T-helper 22 cell (primary cell): ENCODE results near the gene CRYBA2.
A peak's percentile ranks its signal among the peaks of the same experiment; 100 is the strongest.

Experiments
- DNase-seq: peaks from one replicate; pipeline ENCODE4 v3.0.0-alpha.2; 2020; ENCODE audit warnings: low read depth

The CRYBA2 gene

DNA sequence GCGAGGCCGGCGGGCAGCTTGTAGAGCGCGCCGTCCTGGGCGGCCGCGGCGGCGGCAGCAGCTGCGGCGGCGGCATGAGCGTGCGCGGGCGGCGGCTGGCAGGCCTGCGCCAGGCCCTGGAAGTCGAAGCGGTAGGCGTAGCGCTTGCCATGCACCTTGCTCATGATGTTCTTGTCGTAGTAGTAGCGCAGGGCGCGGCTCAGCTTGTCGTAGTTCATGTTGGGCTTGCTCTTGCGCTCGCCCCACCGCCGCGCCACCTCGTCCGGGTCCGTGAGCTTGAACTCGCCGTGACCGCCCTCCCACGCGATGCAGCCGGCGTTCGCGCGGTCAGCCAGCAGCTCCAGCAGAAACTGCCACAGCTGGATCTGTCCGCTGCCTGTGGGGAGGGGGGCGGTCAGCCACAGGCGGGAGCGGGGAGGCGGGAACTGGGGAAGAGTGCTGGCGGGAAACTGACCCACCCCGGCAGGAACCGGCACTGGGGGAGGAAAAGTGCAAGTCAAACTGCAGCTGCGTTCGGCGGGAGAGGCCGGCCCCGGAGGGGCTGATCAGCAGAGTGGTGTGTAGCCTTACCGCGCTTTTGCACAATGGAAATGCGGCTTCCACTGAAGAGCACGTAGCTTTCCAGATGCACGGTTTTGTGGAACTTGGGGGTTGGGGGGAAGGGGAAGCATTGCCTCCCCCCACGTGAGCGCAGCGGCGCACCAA is 11.2 kb downstream of the CRYBA2 start:
- no peak for DNase-seq

DNA sequence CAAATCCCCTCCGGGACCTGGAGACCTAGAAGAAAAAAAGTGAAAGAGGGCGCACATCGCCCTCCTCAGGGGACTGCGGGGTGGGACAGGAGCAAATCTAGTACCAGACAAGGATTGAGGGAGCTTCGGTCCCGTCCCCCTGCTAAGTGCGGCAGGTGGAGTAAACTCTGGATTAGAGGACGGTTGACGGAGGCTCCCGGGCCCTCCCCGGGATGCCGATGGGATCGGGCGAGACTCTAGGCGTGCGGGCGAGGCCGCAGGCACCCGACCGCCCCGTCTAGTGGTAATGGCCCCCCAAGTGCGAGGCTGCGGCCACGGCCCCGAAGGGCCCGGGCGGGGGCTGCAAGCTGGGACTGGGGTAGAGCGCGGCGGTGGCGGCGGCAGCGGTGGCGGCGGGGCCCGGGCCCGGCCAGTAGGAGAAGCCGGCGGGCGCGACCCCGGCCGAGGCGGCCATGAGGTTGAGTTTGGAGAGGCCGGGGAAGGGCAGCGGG is 11.8 kb downstream of the CRYBA2 start:
- DNase-seq: no peak

DNA sequence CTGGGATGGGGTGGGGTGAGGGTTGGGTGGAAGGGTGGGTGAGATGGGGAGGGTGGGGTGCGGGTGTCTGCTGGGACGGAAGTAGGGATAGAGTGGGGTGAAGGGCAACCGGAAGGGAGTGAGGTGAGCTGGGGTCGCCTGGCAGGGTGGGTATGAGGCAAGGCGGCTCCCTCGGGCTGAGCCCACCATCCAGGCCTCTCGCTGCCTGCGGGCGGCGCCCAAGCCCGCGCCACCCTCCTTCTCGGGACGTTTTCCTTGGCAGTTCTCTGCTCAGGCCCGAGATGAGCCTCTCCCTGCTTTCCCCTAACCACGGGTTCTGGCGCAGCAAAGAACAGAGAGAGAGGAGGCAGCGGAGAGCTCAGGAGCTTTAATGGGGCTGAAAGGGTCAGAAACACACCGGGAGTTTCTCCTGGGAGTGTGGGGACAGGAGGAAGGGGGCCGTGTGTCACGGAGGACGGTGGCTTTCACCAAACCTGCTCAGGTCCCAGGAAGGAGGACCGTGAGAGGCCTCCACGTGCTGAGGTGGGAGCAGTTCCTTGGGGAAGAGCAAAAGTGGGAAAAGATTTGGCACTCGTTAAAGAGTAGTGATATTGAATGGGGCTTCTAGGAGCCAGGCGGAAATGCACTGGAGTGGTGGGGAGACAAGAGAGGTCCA is 12.4 kb downstream of the CRYBA2 start:
- no peak for DNase-seq

DNA sequence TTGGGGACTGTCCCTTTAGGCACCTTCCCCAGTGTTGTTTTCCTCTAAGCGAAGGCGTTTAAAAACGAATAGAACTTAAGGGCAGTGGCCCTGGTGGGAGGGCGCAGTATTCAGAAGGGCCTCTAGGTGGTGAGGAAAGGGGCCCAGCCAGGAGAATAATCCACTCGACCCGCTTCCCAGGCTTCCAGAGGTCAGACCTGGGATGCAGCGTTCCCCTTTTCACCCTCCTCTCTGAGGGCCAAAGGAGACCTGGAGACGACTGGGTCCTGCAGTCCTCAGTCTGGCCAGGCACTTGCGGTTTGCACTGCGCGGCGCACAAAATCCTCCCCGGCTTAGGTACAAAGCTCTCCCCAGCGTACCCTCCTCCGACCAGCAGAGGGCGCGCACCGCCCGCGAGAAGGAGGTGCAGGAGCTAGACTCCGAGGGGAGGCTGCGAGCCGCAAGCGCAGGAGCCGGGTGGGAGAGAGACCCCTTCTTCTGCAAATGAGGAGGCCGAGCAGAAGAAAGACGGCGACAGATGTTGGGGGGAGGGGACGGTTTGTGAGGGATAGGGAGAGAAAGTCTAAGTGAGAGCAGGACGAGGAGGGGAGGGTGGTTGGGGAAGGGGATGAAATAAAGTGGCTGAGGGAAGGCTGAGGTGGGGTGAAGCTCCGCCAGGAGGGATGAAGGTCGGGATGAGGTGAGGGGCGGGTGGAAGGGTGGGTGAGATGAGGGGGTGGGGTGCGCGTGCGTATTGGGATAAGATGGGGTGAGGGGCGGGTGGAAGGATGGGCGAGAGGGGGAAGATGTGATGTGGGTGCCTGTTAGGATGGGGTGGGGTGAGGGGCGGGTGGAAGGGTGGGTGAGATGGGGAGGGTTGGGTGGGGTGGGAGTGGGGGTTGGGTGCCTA is 13.1 kb downstream of the CRYBA2 start:
- peak; percentile 60 for DNase-seq

DNA sequence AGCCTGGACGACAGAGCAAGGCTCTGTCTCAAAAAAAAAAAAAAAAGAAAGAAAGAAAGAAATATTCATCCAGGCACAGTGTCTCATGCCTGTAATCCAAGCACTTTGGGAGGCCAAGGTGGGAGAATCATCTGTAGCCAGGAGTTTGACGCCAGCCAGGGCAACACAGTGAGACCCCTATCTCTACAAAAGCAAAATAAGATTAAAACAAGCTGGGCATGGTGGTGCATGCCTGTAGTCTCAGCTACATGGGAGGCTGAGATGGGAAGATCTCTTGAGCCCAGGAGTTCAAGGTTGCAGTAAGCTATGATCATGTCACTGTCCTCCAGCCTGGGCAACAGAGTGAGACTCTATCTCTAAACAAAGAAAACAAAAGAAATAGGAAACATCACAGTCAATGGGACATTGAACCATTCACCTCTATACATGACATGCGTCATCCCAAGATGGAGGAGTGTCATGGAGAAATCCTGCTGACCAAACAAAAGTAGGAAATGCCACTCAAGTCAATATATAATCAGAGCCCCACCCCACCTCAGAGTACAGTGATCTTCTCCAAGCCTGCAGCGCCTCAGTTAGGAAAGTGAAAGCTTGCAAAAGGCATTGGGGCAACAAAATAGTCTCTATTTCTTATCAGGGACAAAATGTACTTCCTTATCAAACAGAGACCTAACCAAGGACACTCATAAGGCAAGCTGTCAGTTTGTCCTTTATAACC is 18.0 kb downstream of the CRYBA2 start:
- DNase-seq: no peak

DNA sequence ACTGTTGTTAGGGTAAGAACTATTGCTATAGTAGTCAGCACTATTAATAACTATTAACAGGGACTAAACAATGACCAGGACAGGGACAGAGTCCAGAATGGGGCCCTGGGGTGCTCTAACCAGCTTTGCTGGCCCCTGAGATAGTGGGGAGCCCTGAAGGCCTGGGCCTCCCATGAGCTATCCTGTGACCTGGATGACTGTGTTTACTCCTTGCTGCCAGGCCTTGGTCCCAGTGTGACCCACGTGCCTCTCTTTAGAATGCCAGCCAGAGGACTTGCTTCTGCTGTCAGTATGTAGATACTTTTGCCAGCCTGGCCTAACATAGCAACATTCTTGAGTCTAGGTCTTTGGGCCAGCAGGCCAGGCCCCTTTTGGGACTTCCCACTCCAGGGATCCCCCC is 22.3 kb downstream of the CRYBA2 start:
- no peak for DNase-seq

DNA sequence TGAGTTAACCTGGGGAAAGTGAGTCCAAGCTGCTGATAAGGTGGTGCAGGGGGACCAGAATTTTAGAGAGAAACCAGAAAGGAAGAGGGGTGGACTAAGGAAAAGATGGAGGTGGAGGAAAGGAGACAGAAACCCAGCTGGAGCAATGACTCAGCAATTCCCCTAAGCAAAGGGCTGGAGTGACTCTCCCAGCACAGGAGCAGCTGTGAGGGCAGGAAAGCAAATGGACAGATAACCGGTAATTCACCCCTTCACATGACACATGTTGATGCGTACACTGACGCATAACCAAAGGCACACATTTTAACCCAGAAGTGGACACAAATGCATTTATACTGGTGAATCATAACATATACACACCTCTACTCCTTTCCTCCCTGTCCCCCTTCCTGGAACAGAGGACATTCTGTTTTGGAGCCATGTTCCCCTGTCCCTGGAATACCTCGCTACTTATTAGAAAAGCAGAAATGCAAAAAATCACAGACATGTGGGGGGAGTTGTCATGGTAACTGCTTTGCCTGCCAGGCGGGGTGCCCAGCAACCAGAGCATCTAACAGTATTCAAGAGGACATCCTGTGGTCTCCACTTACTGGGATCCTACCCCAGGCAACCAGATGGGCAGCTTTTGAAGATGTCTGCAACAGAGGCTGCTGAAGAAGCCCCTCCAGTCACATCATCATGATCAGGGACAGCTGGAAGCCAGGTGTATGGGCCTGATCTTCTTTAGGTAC is 29.0 kb downstream of the CRYBA2 start:
- DNase-seq: no peak

DNA sequence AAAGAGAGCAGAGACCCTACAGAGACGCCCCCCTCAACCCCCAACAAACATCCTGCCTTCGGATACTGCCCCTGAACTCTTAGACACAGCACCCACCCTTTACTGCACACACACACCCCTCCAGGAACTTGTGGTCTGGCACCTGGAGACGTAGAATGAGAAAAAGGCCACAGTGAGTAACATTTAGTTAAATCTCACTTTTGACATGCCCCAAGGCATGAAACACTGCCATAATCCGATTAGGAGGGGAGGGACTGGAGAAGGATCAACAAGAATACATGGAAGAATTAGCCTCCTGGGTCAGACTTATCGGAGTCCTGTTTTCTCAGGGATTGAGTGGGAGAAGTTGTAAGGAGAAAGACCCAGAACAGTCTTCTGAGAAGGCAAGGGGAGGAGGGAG is 29.6 kb downstream of the CRYBA2 start:
- DNase-seq: no peak

DNA sequence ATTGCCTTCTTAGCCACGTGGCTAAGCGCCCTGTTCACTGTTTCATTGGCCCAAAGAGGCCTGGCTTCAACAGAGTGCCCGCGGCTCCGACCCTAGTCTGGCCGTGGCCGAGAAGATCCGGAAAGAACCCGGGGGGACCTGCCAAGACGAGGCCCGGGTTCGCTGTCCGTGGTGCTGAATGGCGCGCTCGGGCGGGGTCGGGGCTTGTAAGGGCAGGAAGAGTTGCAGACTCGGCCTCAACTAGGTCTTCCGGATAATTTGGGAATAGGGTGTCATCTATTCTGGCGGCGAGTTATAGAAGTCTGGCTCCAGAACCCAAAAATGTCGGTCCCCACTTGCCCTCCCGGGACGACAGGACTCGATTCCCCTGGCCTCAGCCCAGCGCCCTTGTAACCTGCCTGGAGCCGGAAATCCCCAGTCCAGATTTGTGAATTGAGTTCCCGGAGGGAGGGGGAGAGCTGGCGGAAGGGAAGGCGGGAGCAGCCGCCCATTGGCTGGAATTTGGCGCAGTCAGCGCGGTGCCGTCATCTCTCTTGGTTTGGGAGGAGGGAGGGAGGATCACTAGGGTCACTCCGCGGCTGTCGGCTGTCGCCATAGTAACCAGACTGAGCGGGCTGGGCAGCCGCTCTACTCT is 30.2 kb downstream of the CRYBA2 start:
- DNase-seq: no peak

DNA sequence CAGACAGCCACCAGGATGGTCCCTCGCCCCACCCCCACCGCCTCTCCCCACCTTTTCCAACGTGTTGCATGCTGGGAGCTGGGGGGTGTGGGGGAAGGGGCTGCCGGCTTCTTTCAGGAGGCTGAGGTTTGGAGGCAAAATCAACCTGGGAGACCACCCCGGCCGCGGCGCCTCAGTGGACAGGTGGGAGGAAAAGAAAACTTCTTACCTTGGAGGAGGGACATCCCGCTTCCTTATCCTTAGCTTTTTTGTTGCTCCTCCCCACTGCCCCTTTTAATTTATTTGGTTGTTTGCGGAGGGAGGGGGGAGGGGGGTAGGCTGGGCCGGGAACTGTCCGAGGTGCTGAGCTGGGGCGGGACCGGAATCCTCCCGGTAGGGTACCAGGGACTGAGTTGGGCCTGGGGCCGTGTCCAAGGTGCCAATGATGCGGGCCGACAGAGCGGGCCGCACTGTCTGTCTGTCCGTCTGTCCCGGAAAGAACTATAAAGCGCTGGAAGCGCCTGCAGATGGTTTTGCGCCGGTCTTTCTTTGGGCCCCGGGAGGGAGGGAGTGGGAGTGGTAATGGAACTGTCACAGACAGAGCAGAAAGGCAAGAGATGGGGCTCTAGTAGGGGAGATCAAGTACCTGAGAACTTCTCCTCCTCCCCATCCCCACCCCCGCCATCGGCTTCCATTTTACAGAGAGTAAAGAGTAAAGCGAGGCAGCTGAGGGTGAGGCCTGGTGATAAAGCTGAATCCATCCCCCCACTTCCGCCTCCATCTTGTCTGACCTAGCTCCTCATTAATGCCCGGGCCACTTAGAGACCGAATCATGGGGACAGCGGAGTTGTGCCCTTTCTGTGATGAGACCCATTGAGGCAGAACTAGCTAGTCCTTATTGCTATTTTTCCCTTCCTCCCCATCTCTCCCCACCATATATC is 31.3 kb downstream of the CRYBA2 start:
- no peak for DNase-seq

DNA sequence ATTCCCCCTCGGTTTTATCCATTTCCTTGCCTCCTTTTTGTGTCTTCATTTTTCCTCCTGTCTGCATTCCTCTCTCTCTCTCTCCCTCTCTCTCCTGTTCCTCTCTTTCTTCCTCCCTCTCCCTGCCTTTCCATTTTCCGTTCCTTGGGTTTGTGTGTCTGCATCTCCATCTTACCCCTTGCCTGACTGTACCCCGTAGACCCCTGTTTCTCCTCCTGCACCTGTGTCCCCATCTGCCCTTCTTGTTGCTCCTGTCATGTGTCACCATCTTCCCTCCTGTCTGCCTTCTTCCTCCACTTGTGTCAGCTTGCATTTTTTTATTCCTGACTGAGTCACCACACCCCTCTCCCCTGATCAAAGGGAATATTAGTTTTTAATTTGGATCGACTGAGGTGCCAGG is 32.0 kb downstream of the CRYBA2 start:
- DNase-seq: no peak

DNA sequence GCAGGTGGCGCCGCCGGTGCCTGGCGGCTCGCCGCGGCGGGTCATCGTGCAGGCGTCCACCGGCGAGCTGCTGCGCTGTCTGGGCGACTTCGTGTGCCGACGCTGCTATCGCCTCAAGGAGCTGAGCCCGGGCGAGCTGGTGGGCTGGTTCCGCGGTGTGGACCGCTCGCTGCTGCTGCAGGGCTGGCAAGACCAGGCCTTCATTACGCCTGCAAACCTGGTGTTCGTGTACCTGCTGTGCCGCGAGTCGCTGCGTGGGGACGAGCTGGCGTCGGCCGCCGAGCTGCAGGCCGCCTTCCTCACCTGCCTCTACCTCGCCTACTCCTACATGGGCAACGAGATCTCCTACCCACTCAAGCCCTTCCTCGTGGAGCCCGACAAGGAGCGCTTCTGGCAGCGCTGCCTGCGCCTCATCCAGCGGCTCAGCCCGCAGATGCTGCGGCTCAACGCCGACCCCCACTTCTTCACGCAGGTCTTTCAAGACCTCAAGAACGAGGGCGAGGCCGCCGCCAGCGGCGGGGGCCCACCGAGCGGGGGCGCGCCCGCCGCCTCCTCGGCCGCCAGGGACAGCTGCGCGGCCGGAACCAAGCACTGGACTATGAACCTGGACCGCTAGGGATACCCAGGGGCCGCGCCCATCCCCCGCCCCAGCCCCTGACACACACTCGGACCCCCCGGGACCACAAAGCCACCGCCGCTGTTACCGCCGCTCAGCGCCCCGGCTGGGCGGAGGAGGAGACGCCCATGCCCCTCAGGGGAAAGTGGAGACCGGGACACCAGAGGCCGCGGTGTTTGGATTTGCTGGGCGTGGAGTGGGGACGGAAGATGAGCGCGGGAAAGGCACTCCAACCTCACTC is 32.7 kb downstream of the CRYBA2 start:
- no peak for DNase-seq

DNA sequence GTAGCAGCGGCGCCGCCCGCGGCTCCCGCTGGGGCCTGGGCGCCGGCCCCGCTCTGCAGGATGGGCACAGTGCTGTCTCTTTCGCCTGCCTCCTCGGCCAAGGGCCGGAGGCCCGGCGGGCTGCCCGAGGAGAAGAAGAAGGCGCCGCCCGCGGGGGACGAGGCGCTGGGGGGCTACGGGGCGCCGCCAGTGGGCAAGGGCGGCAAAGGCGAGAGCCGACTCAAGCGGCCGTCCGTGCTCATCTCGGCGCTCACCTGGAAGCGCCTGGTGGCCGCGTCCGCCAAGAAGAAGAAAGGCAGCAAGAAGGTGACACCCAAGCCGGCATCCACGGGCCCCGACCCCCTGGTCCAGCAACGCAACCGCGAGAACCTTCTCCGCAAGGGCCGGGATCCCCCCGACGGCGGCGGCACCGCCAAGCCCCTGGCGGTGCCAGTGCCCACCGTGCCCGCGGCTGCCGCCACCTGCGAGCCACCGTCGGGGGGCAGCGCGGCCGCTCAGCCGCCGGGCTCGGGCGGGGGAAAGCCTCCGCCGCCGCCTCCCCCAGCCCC is 33.4 kb downstream of the CRYBA2 start:
- DNase-seq: no peak

DNA sequence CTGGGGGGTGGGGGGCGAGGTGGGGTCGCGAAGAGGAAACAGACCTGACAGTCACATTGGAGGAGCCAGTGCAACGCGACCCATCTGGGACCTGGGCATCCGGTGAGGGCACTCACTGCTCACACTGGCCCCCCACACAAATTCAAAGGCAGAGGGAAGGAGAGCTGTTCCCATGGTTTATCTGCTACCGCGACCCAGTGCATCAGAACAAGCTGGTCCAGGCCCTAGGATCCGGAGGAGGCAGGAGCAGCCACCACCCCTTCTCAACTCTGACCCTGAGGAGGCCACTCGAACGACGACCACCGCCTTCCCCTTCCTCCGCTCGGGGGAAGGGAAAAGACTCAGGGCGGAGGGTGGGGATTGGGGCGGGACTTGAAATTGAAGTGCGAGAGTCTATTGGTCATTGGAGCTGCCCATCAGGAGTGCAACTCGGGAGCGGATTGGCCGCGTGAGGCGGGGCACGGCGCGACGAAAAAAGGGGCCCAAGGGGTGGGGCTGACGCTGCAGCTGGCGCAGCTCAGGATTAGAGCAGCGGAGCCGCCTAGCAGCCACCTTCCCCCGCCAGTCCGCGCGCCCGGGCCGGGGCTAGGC is 34.0 kb downstream of the CRYBA2 start, which contains the start of gene CDK5R2:
TSS of gene CDK5R2 (plus strand) at position 526 of the 591 bp plus-strand sequence. CDS start 155 bp downstream, outside the sequence.
- no peak for DNase-seq

DNA sequence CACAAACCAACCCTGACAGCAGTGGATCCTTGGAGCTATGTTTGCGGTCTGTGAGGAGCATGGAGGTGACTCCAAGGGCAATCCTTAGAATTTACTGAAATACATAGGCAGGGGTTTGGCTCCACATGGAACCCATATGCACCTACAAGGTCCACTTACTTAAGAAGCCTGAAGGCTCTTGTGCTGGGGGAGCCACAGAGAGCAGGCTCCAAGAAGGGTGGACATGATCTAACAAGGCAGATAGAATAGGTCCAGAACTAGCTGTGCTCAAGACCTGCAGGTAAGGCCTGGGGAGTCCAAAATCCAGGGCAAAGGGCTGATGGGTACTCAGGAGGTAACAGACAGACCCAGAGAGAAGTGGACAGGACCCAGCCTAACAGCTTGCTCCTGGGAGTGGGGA is 34.9 kb downstream of the CRYBA2 start:
- no peak for DNase-seq

DNA sequence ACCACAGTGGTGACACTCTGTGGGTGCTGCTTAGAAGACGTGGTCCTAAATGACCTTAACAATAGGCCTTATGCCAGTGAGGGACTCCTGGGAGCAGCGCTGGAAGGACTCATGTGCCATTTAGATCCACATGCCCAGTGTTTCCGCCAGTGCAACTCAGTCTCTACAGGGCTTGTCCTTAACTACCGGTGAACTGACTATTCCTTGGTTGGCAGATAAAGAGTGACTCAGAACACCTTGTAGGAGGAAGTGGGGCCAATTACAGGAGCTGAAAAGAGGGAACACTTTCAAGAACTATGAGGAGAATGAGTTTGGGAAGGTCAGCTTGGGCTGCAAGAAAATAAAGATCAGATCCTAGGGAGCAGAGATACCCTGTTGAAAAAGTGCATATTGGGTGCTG is 35.6 kb downstream of the CRYBA2 start:
- no peak for DNase-seq

DNA sequence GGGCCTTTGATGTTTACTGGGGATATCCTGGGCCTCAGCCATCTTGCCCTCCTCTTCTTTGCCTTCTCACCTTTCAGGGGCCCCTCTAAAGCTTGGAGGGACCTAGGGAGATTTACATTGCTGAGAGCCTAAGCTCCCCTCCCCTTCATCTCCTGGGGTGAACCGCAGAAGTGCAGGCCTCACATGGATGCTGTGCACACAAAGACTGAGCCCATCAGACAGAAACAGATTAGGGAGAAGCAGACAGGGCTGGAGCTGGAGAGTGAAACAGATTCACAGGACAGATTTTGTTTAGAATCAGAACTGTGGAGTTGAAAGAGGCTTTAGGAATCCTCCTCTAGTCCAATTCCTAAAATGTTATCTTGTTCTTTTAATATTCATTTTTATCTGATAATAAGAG is 37.2 kb downstream of the CRYBA2 start:
- no peak for DNase-seq
